ENCODE results near the gene CDKN2AIP. TPM values are rescaled to one million over a fixed set of nuclear protein-coding genes. Genes with fewer than 3 reads are reported as not detected.
"Not testable (repeated sequence)": the region's sequence is repeated elsewhere in the genome, so short reads cannot be mapped to it uniquely, and the experiment has no call there.

The CDKN2AIP gene
- total and polyA plus RNA-seq, 8 donors, result 5.9 to 12.2 (median 7.0) TPM

DNA sequence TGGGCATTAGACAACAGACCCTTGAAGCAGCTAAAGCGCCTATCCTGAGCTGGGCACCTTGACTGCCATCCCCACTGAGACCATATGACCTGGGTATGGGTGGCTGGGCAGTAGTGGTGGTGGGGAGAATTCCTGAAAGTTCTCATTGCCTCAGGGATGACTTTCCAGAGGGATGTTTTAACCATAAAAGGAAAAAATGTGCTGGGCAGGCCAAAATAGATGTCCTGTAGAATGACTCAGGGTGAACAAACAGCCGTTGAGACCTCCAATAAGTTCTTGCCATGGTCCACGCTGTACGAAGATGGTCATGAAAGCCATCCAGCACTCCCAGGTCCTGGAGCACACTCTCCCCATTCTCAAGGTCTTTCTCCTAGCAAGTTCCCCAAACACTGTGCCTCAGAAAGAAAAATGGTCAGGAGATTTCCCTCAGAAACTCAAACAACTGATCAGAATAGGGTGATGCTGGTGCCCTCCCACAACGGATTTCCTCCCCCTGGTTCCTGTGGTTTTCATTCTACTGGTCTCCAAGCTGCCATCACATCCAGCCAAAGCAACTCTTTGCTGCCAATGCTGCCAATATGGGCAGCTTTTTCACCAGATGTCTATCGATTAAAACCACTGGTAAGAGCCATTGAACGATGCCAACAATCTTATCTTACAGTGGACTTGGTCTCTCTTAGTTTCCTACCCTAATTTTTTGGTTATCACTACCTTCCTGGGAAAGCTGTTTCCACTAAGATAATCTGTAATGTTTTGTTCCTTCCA lies 11.2 kb downstream of the CDKN2AIP start:
- Histone ChIP-seq H3K4me3 (no peak overlapping the region), H3K27me3 (no peaks in the 10 kb centered on the region), H3K36me3 (peaks cover 0 to 4% (median 0%) of the 10 kb centered on the region in 3 donors), H3K9me3 (no peaks in the 10 kb centered on the region), H3K4me1 (no peaks in the 10 kb centered on the region), H3K27ac (no peak overlapping the region)
- no peak for TF ChIP-seq CTCF (IDR thresholded peaks at IDR 0.05)
- no peak for ATAC-seq
- intact Hi-C loops (cut with DNase I), result no loop called here
- 85 to 88% methylated on average over 7 of the region's 7 CpGs for WGBS, 2 donors
- no peak for FAIRE-seq
- no peak for DNase-seq

- Histone ChIP-seq H3K4me3 (no peak overlapping the region), H3K9me3 (no peaks in the 10 kb centered on the region), H3K27me3 (no peaks in the 10 kb centered on the region), H3K27ac (no peak overlapping the region), H3K36me3 (no peaks in the 10 kb centered on the region), H3K4me1 (no peaks in the 10 kb centered on the region)
- ATAC-seq (no peak), DNase-seq (no peak), FAIRE-seq (no peak)
- no peak for TF ChIP-seq CTCF (IDR thresholded peaks at IDR 0.05)
- WGBS, 2 donors, result 78 to 80% methylated on average over 5 of the region's 5 CpGs
- intact Hi-C loops (cut with DNase I), result no loop called here
Observed at GRCh38 chr4:183458005-183458404, 13.6 kb downstream of the CDKN2AIP start.

- H3K27me3 ChIP-seq, DNase-seq, H3K4me3 ChIP-seq, H3K4me1 ChIP-seq, H3K36me3 ChIP-seq, ATAC-seq, FAIRE-seq, H3K27ac ChIP-seq, H3K9me3 ChIP-seq: not testable (repeated sequence)
- WGBS, 2 donors, result 80 to 88% methylated on average over 11 of the region's 11 CpGs
- intact Hi-C loops (cut with DNase I), result loop anchor here in 2 of 3 donors (5.0 to 10.0 kb wide), 2 partner anchors 138 to 141 kb away; no protein-coding TSS in a partner anchor
Observed at GRCh38 chr4:183463903-183464619, 19.6 kb downstream of the CDKN2AIP start.

- ATAC-seq, H3K9me3 ChIP-seq, H3K27me3 ChIP-seq, H3K36me3 ChIP-seq, H3K27ac ChIP-seq, H3K4me3 ChIP-seq, H3K4me1 ChIP-seq, DNase-seq, FAIRE-seq: not testable (repeated sequence)
- intact Hi-C loops (cut with DNase I), result loop anchor here in 1 of 3 donors (10.0 kb wide), 1 partner anchor 139 kb away; no protein-coding TSS in a partner anchor
- 51 to 76% methylated on average over 5 of the region's 5 CpGs for WGBS, 2 donors
Observed at GRCh38 chr4:183465879-183466278, 21.4 kb downstream of the CDKN2AIP start.

DNA sequence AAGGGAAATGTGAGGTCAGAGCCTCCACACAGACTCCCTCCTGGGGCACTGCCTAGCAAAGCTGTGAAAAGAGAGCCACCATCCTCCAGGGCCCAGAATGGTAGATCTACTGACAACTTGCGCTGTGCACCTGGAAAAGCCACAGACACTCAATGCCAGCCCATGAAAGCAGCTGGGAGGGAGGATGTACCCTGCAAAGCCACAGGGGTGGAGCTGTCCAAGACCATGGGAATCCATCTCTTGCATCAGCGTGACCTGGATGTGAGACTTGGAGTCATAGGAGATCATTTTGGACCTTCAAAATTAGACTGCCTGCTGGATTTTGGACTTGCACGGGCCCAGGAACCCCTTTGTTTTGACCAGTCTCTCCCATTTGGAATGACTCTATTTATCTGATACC lies 22.8 kb downstream of the CDKN2AIP start:
- TF ChIP-seq CTCF (IDR thresholded peaks at IDR 0.05), result no peak
- WGBS, 2 donors, result 93 to 96% methylated on average over 3 of the region's 3 CpGs
- H3K27ac ChIP-seq, result no peak overlapping the region

More for the DNA sequence above, 22.8 kb downstream of the CDKN2AIP start:
- FAIRE-seq, result no peak
- no peaks in the 10 kb centered on the region for H3K4me1 ChIP-seq
- ATAC-seq, result no peak
- intact Hi-C loops (cut with DNase I), result loop anchor here in 1 of 3 donors (10.0 kb wide), 1 partner anchor 138 kb away; no protein-coding TSS in a partner anchor
- no peaks in the 10 kb centered on the region for H3K27me3 ChIP-seq
- no peaks in the 10 kb centered on the region for H3K36me3 ChIP-seq
- H3K9me3 ChIP-seq, result no peaks in the 10 kb centered on the region
- no peak for DNase-seq
- no peak overlapping the region for H3K4me3 ChIP-seq
